GM12873 (cell line): ENCODE results near the gene SNX22.

Source experiments
- CTCF ChIP-seq: IDR thresholded peaks from 2 replicates; pipeline ENCODE4 v1.5.1; 2012; ENCODE audit warnings: low read depth, mild to moderate bottlenecking, moderate library complexity, low read length, control low read depth; ENCODE audit not compliant: insufficient read depth; ENCODE audit errors: missing control alignments

The SNX22 gene

GRCh38 chr15:64112904-64113303 is 38.6 kb upstream of the SNX22 start:
- TF ChIP-seq CTCF = no peak

GRCh38 chr15:64117759-64118487 is 33.6 kb upstream of the SNX22 start:
- no peak for TF ChIP-seq CTCF

- no peak for TF ChIP-seq CTCF
Measured at GRCh38 chr15:64121614-64122013, 29.9 kb upstream of the SNX22 start.

- no peak for TF ChIP-seq CTCF
Measured at GRCh38 chr15:64122444-64122843, 29.1 kb upstream of the SNX22 start.

GRCh38 chr15:64122936-64123351 is 28.6 kb upstream of the SNX22 start:
- TF ChIP-seq CTCF = no peak

- TF ChIP-seq CTCF = no peak
Measured at GRCh38 chr15:64125978-64126377, 25.6 kb upstream of the SNX22 start.

- no peak for TF ChIP-seq CTCF
Measured at GRCh38 chr15:64127521-64128270, 23.8 kb upstream of the SNX22 start.
